Right atrium auricular region (tissue), 2 donors: ENCODE measurements around the gene ADAMTS2. TPM values are rescaled to one million over a fixed set of nuclear protein-coding genes. Genes with fewer than 3 reads are reported as not detected.

ENCODE experiments used
- DNase-seq: peaks from one replicate; pipeline ENCODE4 v3.0.0-alpha.2; 2019; ENCODE audit warnings: low spot score
- H3K27ac ChIP-seq, 2 donors: fragments of 200-600 bp; sonication (generic); 1 replicate in 1 of 2; 2 replicates in 1 of 2; pipeline ENCODE4 v1.5.1; 2016 to 2019
- H3K27me3 ChIP-seq, 2 donors: fragments of 200-600 bp; sonication (generic); one replicate each; pipeline versions ENCODE4 v1.5.1 to v1.6.0; 2017 to 2019
- H3K36me3 ChIP-seq: fragments of 200-600 bp; sonication (generic); one replicate; pipeline ENCODE4 v1.5.1; 2016
- H3K4me1 ChIP-seq, 2 donors: fragments of 200-600 bp; sonication (generic); one replicate each; pipeline versions ENCODE4 v1.5.1 to v1.6.0; 2017 to 2019
- H3K4me3 ChIP-seq, 2 donors: fragments of 200-600 bp; sonication (generic); 1 replicate in 1 of 2; 2 replicates in 1 of 2; pipeline ENCODE4 v1.5.1; 2017 to 2019; ENCODE audit warnings: mild to moderate bottlenecking in 1 of 2, moderate library complexity in 1 of 2
- H3K9me3 ChIP-seq, 2 donors: fragments of 200-600 bp; sonication (generic); one replicate each; pipeline ENCODE4 v1.5.1; 2019
- total RNA-seq, 2 donors: library from RNA; depleted of rRNA; stranded (reverse); fragments of >200 nt; gene quantifications; one replicate each; pipeline ENCODE4 v1.1.0, GENCODE V29; 2016
- TF ChIP-seq, protein P1 (sequence below), 2 donors: fragments of 200-600 bp; sonication (generic); IDR thresholded peaks; one replicate each; pipeline ENCODE4 v1.5.1; 2019; ENCODE audit warnings: antibody characterized with exemption in 2 of 2

ADAMTS2 gene
- total RNA-seq, 2 donors from 2014 or later = 13.6 to 13.7 TPM

DNA sequence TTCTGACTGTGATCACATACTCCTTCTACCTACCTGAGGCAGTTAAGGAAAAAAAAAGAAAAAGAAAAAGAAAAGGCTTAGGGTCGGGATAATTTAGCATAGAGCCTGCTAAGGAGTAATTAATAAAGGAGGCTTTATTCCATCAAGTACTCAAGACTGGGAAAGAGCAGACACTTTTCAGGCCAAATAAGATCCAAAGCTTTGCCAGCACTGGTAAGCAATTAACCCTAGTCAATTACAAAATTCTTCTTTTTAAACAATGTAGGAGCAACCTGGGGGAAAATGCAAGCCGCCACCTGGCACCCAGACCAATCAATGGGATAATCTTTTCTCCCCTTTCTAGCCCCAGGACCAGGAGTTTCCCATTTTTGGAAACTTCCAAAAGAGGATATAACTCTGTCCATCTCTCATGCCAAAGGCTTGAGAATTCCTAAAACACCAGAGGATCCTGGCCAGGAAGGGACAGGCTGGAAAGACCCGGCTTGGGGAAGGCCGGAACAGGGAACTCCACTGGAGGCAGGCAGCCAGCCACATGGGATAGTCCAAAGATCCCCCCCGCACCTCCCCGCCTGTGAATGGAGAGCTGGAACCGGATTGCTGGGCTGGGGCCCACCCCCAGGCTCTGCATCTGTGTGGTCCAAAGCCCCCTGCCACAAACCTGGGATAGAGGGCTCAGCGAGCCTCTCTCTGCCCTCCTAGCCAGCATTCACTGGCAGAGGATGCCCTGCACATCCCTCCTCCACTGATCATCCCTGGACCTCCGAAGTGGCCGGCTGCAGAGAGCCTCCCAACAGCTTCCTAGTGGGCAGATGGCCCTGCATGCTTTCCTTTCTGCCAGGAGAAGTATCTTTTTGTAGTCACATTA is 167.3 kb downstream of the ADAMTS2 start:
- TF ChIP-seq, protein P1, sequence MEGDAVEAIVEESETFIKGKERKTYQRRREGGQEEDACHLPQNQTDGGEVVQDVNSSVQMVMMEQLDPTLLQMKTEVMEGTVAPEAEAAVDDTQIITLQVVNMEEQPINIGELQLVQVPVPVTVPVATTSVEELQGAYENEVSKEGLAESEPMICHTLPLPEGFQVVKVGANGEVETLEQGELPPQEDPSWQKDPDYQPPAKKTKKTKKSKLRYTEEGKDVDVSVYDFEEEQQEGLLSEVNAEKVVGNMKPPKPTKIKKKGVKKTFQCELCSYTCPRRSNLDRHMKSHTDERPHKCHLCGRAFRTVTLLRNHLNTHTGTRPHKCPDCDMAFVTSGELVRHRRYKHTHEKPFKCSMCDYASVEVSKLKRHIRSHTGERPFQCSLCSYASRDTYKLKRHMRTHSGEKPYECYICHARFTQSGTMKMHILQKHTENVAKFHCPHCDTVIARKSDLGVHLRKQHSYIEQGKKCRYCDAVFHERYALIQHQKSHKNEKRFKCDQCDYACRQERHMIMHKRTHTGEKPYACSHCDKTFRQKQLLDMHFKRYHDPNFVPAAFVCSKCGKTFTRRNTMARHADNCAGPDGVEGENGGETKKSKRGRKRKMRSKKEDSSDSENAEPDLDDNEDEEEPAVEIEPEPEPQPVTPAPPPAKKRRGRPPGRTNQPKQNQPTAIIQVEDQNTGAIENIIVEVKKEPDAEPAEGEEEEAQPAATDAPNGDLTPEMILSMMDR (IDR thresholded peaks at IDR 0.05) = no peak
- H3K4me1 ChIP-seq = no peaks in the 10 kb centered on the region
- DNase-seq = no peak
- H3K27me3 ChIP-seq = no peaks in the 10 kb centered on the region
- no peaks in the 10 kb centered on the region for H3K36me3 ChIP-seq
- H3K27ac ChIP-seq = no peak overlapping the region
- peaks cover 0 to 12% of the 10 kb centered on the region in 2 donors for H3K9me3 ChIP-seq
- no peak overlapping the region for H3K4me3 ChIP-seq

DNA sequence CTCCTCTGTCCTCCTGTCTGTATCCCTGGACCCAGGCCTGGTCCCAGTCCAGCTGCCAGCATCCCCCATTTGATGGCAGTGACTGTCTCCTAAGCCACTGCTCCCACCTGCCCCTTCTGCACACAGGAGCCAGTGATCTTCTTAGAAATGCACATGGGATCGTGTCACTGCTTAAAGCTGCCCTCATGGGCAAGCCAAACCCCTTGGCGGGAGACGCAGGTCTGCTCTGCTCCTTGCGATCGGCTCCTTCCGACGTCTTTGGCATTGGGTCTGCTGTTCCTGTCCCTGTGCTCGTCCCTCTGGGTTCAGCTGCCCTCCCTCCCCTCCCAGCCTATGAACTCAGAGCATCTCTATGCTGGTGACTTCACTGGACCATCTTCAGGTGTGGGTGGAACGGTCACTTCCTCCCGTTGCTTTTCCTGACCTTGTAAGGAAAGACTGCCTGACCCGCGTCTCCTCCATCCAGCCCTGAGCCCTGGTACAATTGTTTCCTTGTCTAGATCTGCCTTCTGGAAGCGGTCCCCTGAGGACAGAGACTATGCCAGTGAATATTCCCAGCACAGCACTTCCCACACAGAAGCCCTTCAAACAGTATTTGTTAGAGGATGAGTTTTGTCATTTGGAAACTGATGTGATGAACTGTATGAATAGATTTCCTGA is 168.6 kb downstream of the ADAMTS2 start:
- no peaks in the 10 kb centered on the region for H3K4me1 ChIP-seq
- H3K36me3 ChIP-seq = no peaks in the 10 kb centered on the region
- no peak overlapping the region for H3K4me3 ChIP-seq
- H3K27me3 ChIP-seq = no peaks in the 10 kb centered on the region
- TF ChIP-seq, protein P1 (IDR thresholded peaks at IDR 0.05) = no peak
- H3K27ac ChIP-seq = no peak overlapping the region
- H3K9me3 ChIP-seq = peaks cover 0 to 12% of the 10 kb centered on the region in 2 donors
- DNase-seq = no peak

DNA sequence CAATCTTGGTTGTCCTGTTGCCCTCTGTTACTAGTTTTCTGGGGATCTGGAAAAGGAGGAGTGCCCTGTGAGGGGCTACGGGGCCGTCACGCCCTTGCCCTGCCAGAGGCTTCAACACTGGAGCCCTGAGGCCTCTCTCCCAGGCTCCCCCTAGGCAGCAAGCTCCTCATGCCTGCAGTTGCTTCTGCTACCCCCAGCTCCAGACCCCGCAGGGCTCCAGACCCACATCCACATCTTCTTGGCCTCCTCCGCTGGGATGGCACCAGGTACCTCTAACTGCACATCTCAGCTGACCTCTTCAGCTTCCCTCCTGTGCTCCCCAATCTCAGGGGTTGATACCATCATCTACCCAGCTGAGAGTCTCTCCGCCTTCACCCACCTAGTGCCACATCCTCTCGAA is 169.1 kb downstream of the ADAMTS2 start:
- no peak overlapping the region for H3K27ac ChIP-seq
- no peak for DNase-seq
- H3K9me3 ChIP-seq = peaks cover 0 to 12% of the 10 kb centered on the region in 2 donors
- no peaks in the 10 kb centered on the region for H3K4me1 ChIP-seq
- TF ChIP-seq, protein P1 (IDR thresholded peaks at IDR 0.05) = no peak
- no peaks in the 10 kb centered on the region for H3K27me3 ChIP-seq
- no peak overlapping the region for H3K4me3 ChIP-seq
- H3K36me3 ChIP-seq = no peaks in the 10 kb centered on the region

DNA sequence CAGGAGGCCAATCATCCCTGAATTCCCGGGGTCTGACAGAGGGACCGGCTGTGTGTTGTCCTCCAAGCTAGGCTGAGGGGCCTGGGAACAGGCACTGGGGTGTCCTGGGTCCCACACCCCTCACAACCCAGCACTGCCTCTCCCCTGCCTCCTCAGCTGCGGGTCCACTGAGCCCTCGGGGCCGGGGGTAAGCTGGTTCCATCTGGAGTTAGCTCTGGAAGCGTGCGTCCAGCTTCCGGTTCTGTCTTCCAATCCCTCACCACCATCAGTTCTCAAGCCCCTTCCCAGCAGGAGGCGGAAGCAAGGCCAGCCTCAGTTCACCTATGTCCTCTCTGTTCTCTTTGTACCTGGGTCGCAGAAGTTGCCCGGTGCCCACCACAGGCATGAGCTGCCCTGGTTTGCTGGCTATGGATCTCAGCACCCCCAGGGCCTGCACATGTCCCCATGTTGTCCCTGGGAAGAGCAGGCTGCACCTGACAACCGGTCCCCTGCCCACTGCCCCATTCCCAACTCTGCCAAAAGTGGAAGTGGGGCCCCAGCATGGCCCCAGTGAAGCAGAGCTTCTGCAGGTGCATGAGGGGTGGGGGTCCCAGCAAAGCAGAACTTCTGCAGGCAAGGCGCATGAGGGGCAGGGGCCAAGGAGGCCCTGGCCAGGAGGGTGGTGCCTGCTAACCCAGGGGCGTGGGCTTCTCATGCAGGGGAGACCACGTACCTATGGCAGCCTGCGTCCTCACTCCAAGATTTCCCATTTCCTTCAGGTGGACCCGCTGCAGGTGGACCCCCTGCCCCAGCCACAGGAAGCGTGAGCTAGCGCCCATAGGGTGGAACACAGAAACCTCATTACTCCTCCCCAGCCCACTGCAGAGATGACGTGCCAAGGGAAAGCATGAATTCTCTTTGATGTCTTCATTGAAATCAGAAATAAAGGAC is 173.2 kb downstream of the ADAMTS2 start:
- no peaks in the 10 kb centered on the region for H3K36me3 ChIP-seq
- no peak overlapping the region for H3K4me3 ChIP-seq
- H3K9me3 ChIP-seq = no peaks in the 10 kb centered on the region
- H3K27me3 ChIP-seq = no peaks in the 10 kb centered on the region
- peaks cover 0 to 9% of the 10 kb centered on the region in 2 donors for H3K4me1 ChIP-seq
- TF ChIP-seq, protein P1 (IDR thresholded peaks at IDR 0.05) = no peak
- no peak overlapping the region for H3K27ac ChIP-seq
- no peak for DNase-seq

DNA sequence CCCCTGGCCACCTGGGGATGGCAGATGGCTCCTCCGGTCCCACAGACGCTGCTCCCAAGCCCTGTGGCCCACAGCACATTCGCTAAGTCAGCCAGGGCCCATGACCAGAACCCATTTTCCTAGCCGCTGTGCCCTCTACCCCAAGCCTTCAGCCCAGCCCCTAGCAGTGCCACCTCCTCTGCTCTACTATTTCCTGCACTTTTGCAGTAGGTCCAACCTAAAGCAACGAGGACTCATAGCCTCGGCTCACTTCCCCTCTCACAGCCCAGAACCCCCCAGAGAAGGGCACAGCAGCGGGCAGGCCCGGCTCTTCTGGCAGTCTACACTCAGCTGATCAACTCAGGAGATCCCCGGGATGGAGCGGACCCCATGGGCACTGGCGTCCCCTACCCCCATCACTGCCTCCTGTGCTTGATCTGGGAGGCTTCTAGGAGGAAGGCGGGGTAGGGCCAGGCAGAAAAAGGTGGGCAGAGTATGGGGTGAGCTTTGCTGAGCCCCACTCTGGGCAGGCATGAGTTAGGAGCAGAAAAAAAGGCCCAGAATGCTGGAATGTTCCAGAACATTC is 173.9 kb downstream of the ADAMTS2 start:
- TF ChIP-seq, protein P1 (IDR thresholded peaks at IDR 0.05) = no peak
- Histone ChIP-seq H3K36me3 (no peaks in the 10 kb centered on the region), H3K4me3 (no peak overlapping the region), H3K9me3 (no peaks in the 10 kb centered on the region), H3K27ac (no peak overlapping the region), H3K27me3 (no peaks in the 10 kb centered on the region), H3K4me1 (peaks cover 0 to 15% of the 10 kb centered on the region in 2 donors)
- DNase-seq = no peak
